IPS-20b (cell line): ENCODE measurements around the gene FYCO1.

Experiments used
- H3K27ac ChIP-seq: one replicate; pipeline ENCODE4 v1.5.1; 2013; ENCODE audit warnings: low read length
- H3K27me3 ChIP-seq: 2 replicates; pipeline ENCODE4 v1.6.1; 2013; ENCODE audit warnings: mild to moderate bottlenecking, low read length, inconsistent platforms; ENCODE audit not compliant: insufficient read depth
- H3K36me3 ChIP-seq: 2 replicates; pipeline ENCODE4 v1.6.1; 2013; ENCODE audit warnings: low read depth, mild to moderate bottlenecking, inconsistent platforms, low read length, moderate library complexity; ENCODE audit not compliant: insufficient read depth
- H3K4me1 ChIP-seq: 2 replicates; pipeline ENCODE4 v1.6.1; 2013; ENCODE audit warnings: mild to moderate bottlenecking, control low read depth, inconsistent platforms, low read length, moderate library complexity; ENCODE audit not compliant: insufficient read depth
- H3K4me3 ChIP-seq: 2 replicates; pipeline ENCODE4 v1.5.1; 2013; ENCODE audit warnings: mild to moderate bottlenecking, low read length, inconsistent platforms
- H3K9ac ChIP-seq: 2 replicates; pipeline ENCODE4 v1.6.1; 2013; ENCODE audit warnings: low read depth, mild to moderate bottlenecking, inconsistent platforms, low read length, moderate library complexity
- H3K9me3 ChIP-seq: 2 replicates; pipeline ENCODE4 v1.6.1; 2013; ENCODE audit warnings: mild to moderate bottlenecking, low read depth, low read length, inconsistent platforms; ENCODE audit not compliant: insufficient read depth

Gene FYCO1

DNA sequence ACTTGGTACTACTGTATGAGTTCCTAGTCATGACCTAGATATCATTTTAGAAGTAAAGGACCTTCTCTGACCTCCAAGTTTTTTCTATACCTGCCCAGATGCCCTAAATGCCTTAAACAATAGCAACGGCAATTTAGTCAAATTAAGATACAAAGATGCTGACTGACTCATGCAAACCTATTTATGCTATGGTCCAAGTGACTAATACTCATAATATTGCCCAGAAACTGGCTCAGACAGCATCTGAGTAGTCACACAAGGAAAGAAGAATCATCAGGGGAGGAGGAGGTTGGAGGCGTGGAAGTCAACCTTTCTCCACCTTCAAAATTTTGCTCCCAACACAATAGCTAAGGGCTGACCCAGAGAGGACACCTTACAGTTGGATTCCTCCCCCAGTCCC, 6.8 kb downstream of the FYCO1 start:
- Histone ChIP-seq H3K27ac (no peak overlapping the region), H3K4me3 (no peak overlapping the region), H3K9me3 (no peaks in the 10 kb centered on the region), H3K36me3 (peaks cover 14% of the 10 kb centered on the region), H3K4me1 (peaks cover 10% of the 10 kb centered on the region), H3K9ac (no peak overlapping the region), H3K27me3 (no peaks in the 10 kb centered on the region)

- Histone ChIP-seq H3K4me1 (peaks cover 10% of the 10 kb centered on the region), H3K27ac (no peak overlapping the region), H3K9ac (no peak overlapping the region), H3K36me3 (peaks cover 19% of the 10 kb centered on the region), H3K27me3 (no peaks in the 10 kb centered on the region), H3K4me3 (no peak overlapping the region), H3K9me3 (no peaks in the 10 kb centered on the region)
These were observed 7.3 kb downstream of the FYCO1 start for GRCh38 chr3:45988362-45988761.

- peaks cover 5% of the 10 kb centered on the region for H3K4me1 ChIP-seq
- H3K9ac ChIP-seq, result no peak overlapping the region
- no peak overlapping the region for H3K4me3 ChIP-seq
- no peaks in the 10 kb centered on the region for H3K9me3 ChIP-seq
- peaks cover 26% of the 10 kb centered on the region for H3K36me3 ChIP-seq
- H3K27me3 ChIP-seq, result no peaks in the 10 kb centered on the region
- H3K27ac ChIP-seq, result no peak overlapping the region
These were observed 8.0 kb downstream of the FYCO1 start for GRCh38 chr3:45987368-45988291.

GRCh38 chr3:45986303-45986982, 9.2 kb downstream of the FYCO1 start:
- Histone ChIP-seq H3K9ac (no peak overlapping the region), H3K4me3 (no peak overlapping the region), H3K36me3 (peaks cover 38% of the 10 kb centered on the region), H3K4me1 (no peaks in the 10 kb centered on the region), H3K9me3 (no peaks in the 10 kb centered on the region), H3K27ac (no peak overlapping the region), H3K27me3 (no peaks in the 10 kb centered on the region)

GRCh38 chr3:45985532-45986302, 9.9 kb downstream of the FYCO1 start:
- H3K27me3 ChIP-seq, result no peaks in the 10 kb centered on the region
- H3K36me3 ChIP-seq, result peaks cover 45% of the 10 kb centered on the region
- no peaks in the 10 kb centered on the region for H3K4me1 ChIP-seq
- H3K27ac ChIP-seq, result no peak overlapping the region
- no peak overlapping the region for H3K4me3 ChIP-seq
- no peaks in the 10 kb centered on the region for H3K9me3 ChIP-seq
- H3K9ac ChIP-seq, result no peak overlapping the region

DNA sequence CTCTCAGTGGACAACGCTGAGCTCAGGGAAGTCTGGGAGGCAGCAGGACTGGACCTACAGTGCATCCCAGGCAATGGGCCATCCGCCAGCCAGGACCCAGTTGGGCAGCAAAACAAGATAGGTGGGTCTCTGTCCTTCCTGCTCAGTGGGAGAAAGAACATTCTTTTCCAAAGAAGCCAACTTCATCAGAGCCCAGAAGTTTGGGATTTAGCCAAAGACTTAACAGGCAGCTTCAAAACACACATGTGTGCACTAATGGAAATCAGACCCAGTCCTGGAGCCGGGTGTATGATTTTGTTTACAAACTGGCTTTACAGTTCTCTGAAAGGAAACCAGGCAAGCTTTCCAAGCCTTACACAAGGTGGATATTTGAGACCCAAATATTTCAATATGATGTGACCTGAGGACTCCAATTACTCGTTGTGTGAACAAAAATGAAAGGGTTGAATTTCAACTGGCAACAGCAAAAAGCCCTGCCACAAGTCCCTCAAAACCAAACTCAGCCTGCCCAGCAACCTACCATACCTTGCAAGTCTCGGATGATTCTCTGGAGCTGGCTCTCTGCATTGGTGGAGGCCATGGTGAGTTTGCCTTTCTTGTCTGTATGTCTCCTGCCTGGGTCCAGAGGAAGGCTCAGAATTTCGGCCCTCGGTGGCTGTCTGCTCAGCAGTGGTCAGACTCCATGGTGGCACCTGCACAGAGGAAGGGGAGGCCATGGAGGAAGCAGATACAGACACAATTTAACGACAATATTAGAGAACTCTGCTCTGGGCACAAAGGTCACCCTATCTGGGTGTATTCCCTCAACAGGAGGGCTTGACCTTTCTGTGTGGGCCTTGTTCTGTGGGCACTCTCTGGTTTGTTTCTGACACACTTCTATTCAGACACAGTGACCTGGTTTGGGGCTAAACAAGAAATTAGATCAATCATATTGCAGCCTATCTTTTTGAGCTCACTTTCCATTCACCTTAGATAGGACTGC, 11.0 kb downstream of the FYCO1 start:
- no peaks in the 10 kb centered on the region for H3K9me3 ChIP-seq
- H3K4me3 ChIP-seq, result no peak overlapping the region
- no peaks in the 10 kb centered on the region for H3K27me3 ChIP-seq
- H3K4me1 ChIP-seq, result no peaks in the 10 kb centered on the region
- peaks cover 56% of the 10 kb centered on the region for H3K36me3 ChIP-seq
- H3K27ac ChIP-seq, result no peak overlapping the region
- H3K9ac ChIP-seq, result no peak overlapping the region

DNA sequence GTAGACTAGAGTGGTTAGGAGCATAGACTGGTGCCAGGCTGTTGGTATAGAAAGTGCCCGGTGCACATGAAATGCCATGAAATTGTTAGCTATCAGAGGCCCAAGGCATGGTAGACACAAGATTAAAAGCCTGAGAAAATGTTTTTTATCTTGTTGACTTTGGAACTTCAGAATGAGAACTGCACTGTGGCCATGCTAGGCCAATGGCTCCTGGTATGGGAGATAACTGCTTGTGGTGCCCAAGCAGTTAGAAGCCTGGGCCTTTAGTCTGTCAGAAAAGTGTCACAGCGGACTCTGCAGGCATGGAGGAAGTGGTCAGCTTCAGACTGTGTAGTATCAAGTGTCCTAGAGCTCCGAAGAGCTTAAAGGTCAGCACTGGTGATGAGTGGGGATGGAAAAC, 11.9 kb downstream of the FYCO1 start:
- Histone ChIP-seq H3K9me3 (no peaks in the 10 kb centered on the region), H3K27me3 (no peaks in the 10 kb centered on the region), H3K36me3 (peaks cover 64% of the 10 kb centered on the region), H3K4me3 (no peak overlapping the region), H3K9ac (no peak overlapping the region), H3K27ac (no peak overlapping the region), H3K4me1 (no peaks in the 10 kb centered on the region)

GRCh38 chr3:45981346-45982074, 14.1 kb downstream of the FYCO1 start:
- Histone ChIP-seq H3K9me3 (no peaks in the 10 kb centered on the region), H3K9ac (no peak overlapping the region), H3K27me3 (no peaks in the 10 kb centered on the region), H3K27ac (no peak overlapping the region), H3K36me3 (peaks cover 83% of the 10 kb centered on the region), H3K4me1 (no peaks in the 10 kb centered on the region), H3K4me3 (no peak overlapping the region)

DNA sequence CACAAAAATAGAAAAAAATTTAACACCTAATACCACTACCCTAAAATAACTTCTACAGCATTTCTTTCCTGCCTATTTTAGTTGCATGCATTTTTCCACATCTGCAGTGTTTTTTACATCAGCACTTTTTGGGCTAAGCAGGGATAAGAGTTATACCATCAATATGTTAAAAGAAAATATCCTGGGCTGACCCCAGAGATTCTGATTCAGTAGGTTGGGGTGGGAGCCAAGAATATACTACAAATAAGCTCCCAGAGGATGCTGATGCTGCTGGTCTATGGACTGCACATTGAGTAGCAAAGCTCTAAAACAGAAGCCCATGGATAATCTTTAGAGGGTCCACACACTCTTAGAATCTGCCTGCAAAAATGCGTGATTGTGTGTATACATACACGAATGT, 14.8 kb downstream of the FYCO1 start:
- peaks cover 90% of the 10 kb centered on the region for H3K36me3 ChIP-seq
- no peaks in the 10 kb centered on the region for H3K9me3 ChIP-seq
- no peaks in the 10 kb centered on the region for H3K27me3 ChIP-seq
- no peak overlapping the region for H3K27ac ChIP-seq
- no peaks in the 10 kb centered on the region for H3K4me1 ChIP-seq
- H3K9ac ChIP-seq, result no peak overlapping the region
- no peak overlapping the region for H3K4me3 ChIP-seq

GRCh38 chr3:45980229-45980813, 15.3 kb downstream of the FYCO1 start:
- peaks cover 94% of the 10 kb centered on the region for H3K36me3 ChIP-seq
- H3K27ac ChIP-seq, result no peak overlapping the region

More at GRCh38 chr3:45980229-45980813, 15.3 kb downstream of the FYCO1 start:
- H3K27me3 ChIP-seq, result no peaks in the 10 kb centered on the region
- no peaks in the 10 kb centered on the region for H3K4me1 ChIP-seq
- no peak overlapping the region for H3K4me3 ChIP-seq
- no peaks in the 10 kb centered on the region for H3K9me3 ChIP-seq
- no peak overlapping the region for H3K9ac ChIP-seq
